Lung (tissue), 12 donors: ENCODE results near the gene ZSCAN2. TPM values are rescaled to one million over a fixed set of nuclear protein-coding genes. Genes with fewer than 3 reads are reported as not detected.

Experiments used
- ATAC-seq: fragments of 200-7000 bp; cut with Tn5 transposase; one replicate; pipeline ENCODE4 v1.9.1; 2020; ENCODE audit warnings: moderate number of reproducible peaks; ENCODE audit not compliant: insufficient read depth, low FRiP score
- DNase-seq, 3 donors: peaks; one replicate each; pipeline ENCODE4 v3.0.0-alpha.2; 2013 to 2017
- H3K27ac ChIP-seq, 2 donors: one replicate each; pipeline ENCODE4 v1.5.1; 2013; ENCODE audit warnings: mild to moderate bottlenecking in 2 of 2, moderate library complexity in 2 of 2, control low read depth in 1 of 2, inconsistent platforms in 1 of 2, low read depth in 1 of 2, low read length in 1 of 2
- H3K27me3 ChIP-seq, 3 donors: one replicate each; pipeline ENCODE4 v1.5.1; 2013; ENCODE audit warnings: low read length in 2 of 3; ENCODE audit not compliant: control insufficient read depth in 3 of 3, insufficient read depth in 3 of 3
- H3K36me3 ChIP-seq, 4 donors: one replicate each; pipeline ENCODE4 v1.5.1; 2013; ENCODE audit warnings: low read length in 4 of 4, mild to moderate bottlenecking in 1 of 4, moderate library complexity in 1 of 4; ENCODE audit not compliant: control insufficient read depth in 4 of 4, insufficient read depth in 4 of 4
- H3K4me1 ChIP-seq, 5 donors: one replicate each; pipeline ENCODE4 v1.5.1; 2013; ENCODE audit warnings: low read length in 5 of 5, mild to moderate bottlenecking in 2 of 5, moderate library complexity in 1 of 5; ENCODE audit not compliant: control insufficient read depth in 5 of 5, insufficient read depth in 5 of 5
- H3K4me3 ChIP-seq: one replicate; pipeline ENCODE4 v1.5.1; 2013; ENCODE audit warnings: mild to moderate bottlenecking, control low read depth, moderate library complexity
- H3K9ac ChIP-seq, 2 donors: one replicate each; pipeline ENCODE4 v1.5.1; 2013; ENCODE audit warnings: low read length in 2 of 2, control low read depth in 1 of 2; ENCODE audit not compliant: insufficient read depth in 1 of 2
- H3K9me3 ChIP-seq, 4 donors: one replicate each; pipeline ENCODE4 v1.5.1; 2013; ENCODE audit warnings: low read length in 3 of 4, mild to moderate bottlenecking in 1 of 4, moderate library complexity in 1 of 4; ENCODE audit not compliant: control insufficient read depth in 4 of 4, insufficient read depth in 3 of 4
- CTCF ChIP-seq: IDR thresholded peaks from 2 replicates; pipeline ENCODE4 v1.5.1; 2012; ENCODE audit warnings: mild to moderate bottlenecking; ENCODE audit errors: control extremely low read depth, extremely low read depth
- WGBS, 2 donors: extraction: QIAGEN DNeasy Blood & Tissue Kit; methylation state at CpG; one replicate each; pipeline ENCODE4 v1.1.7; 2013; 5-methylcytosine and 5-hydroxymethylcytosine counted together
- polyA plus RNA-seq, 2 donors: library from polyadenylated mRNA; stranded (reverse); fragments of 200-250 nt; gene quantifications; one replicate each; pipeline ENCODE4 v1.2.1, GENCODE V29; 2013
- total RNA-seq, 2 donors: library from RNA; depleted of rRNA in 1 of 2; stranded (reverse); fragments of >200 nt in 1 of 2; gene quantifications; one replicate each; pipeline ENCODE4 v1.2.1, GENCODE V29; 2014 to 2021
- donor health status: control.
- donor health status: control.
- donor health status: Bipolar disorder and iron deficiency.
- donor health status: healthy.
- donor health status: DM: yes; HTN: yes; CAD: no.

Gene ZSCAN2
- total and polyA plus RNA-seq, 4 donors: 2.5 to 12.8 (median 4.3) TPM

- ATAC-seq (peak; percentile 84), DNase-seq (peak; percentile 82 to 86 (median 84))
- H3K27ac ChIP-seq: peak overlapping the region in 1 of 2 donors; percentile 38
- TF ChIP-seq CTCF: no peak
- peaks cover 0 to 3% (median 0%) of the 10 kb centered on the region in 5 donors for H3K4me1 ChIP-seq
- peak overlapping the region; percentile 57 for H3K4me3 ChIP-seq
- peak overlapping the region in 1 of 2 donors; percentile 66 for H3K9ac ChIP-seq
- H3K9me3 ChIP-seq: no peaks in the 10 kb centered on the region
- WGBS, 2 donors: 0 to 1% methylated on average over 20 of the region's 20 CpGs
- H3K27me3 ChIP-seq: no peaks in the 10 kb centered on the region
- H3K36me3 ChIP-seq: peaks cover 3 to 14% (median 8%) of the 10 kb centered on the region in 4 donors
Measured at GRCh38 chr15:84600331-84600686, 500 bp upstream of the ZSCAN2 start.

GRCh38 chr15:84601555-84601838, 688 bp downstream of the ZSCAN2 start:
- Histone ChIP-seq H3K9ac (peak overlapping the region in 1 of 2 donors; percentile 75), H3K36me3 (peaks cover 3 to 22% (median 12%) of the 10 kb centered on the region in 4 donors), H3K27me3 (no peaks in the 10 kb centered on the region), H3K9me3 (no peaks in the 10 kb centered on the region), H3K4me1 (peaks cover 0 to 3% (median 0%) of the 10 kb centered on the region in 5 donors), H3K27ac (no peak overlapping the region), H3K4me3 (peak overlapping the region; percentile 59)
- DNase-seq (no peak), ATAC-seq (no peak)
- 14 to 19% methylated on average over 6 of the region's 6 CpGs for WGBS, 2 donors
- TF ChIP-seq CTCF: no peak

GRCh38 chr15:84603630-84604379, 3.0 kb downstream of the ZSCAN2 start:
- H3K4me3 ChIP-seq: no peak overlapping the region
- H3K9me3 ChIP-seq: no peaks in the 10 kb centered on the region
- peaks cover 0 to 3% (median 0%) of the 10 kb centered on the region in 5 donors for H3K4me1 ChIP-seq
- no peak for DNase-seq
- no peak for TF ChIP-seq CTCF
- no peak overlapping the region for H3K9ac ChIP-seq
- H3K36me3 ChIP-seq: peaks cover 3 to 25% (median 16%) of the 10 kb centered on the region in 4 donors
- no peak overlapping the region for H3K27ac ChIP-seq
- no peak for ATAC-seq
- WGBS, 2 donors: 91 to 94% methylated on average over 14 of the region's 14 CpGs
- H3K27me3 ChIP-seq: no peaks in the 10 kb centered on the region
